Heart right ventricle (tissue), 16 donors: Measurements from ENCODE around the gene TPRX1. TPM values are rescaled to one million over a fixed set of nuclear protein-coding genes. Genes with fewer than 3 reads are reported as not detected.

Experiments
- ATAC-seq, 8 donors: fragments of 200-7000 bp; cut with Tn5 transposase; one replicate each; pipeline ENCODE4 v1.9.1; 2020; ENCODE audit warnings: mild to moderate bottlenecking in 8 of 8, moderate library complexity in 8 of 8, moderate number of reproducible peaks in 1 of 8
- DNase-seq, 2 donors: peaks; one replicate each; pipeline ENCODE4 v3.0.0-alpha.2; 2020
- H3K27ac ChIP-seq, 10 donors: fragments of 200-600 bp; sonication (generic) in 2 of 10; one replicate each; pipeline versions ENCODE4 v1.5.0 to v1.8.0; 2020 to 2022; ENCODE audit warnings: mild to moderate bottlenecking in 3 of 10
- H3K27me3 ChIP-seq, 7 donors: fragments of 200-600 bp; one replicate each; pipeline ENCODE4 v1.8.0; 2021 to 2022; ENCODE audit warnings: mild to moderate bottlenecking in 2 of 7
- H3K36me3 ChIP-seq, 9 donors: fragments of 200-600 bp; sonication (generic) in 1 of 9; one replicate each; pipeline versions ENCODE4 v1.5.0 to v1.8.0; 2020 to 2022; ENCODE audit warnings: mild to moderate bottlenecking in 2 of 9
- H3K4me1 ChIP-seq, 9 donors: fragments of 200-600 bp; sonication (generic) in 1 of 9; one replicate each; pipeline versions ENCODE4 v1.5.0 to v1.8.0; 2020 to 2022; ENCODE audit warnings: mild to moderate bottlenecking in 4 of 9
- H3K4me3 ChIP-seq, 10 donors: fragments of 200-600 bp; sonication (generic) in 2 of 10; one replicate each; pipeline versions ENCODE4 v1.5.0 to v1.8.0; 2020 to 2022; ENCODE audit warnings: mild to moderate bottlenecking in 7 of 10, moderate library complexity in 2 of 10
- H3K9me3 ChIP-seq, 11 donors: fragments of 200-600 bp in 10 of 11; sonication (generic) in 2 of 11; one replicate each; pipeline versions ENCODE4 v1.5.0 to v1.8.0; 2013 to 2022; ENCODE audit warnings: mild to moderate bottlenecking in 2 of 11, control low read depth in 1 of 11, moderate library complexity in 1 of 11
- WGBS, 2 donors: extraction: QIAGEN DNeasy Blood & Tissue Kit; methylation state at CpG; one replicate each; pipeline ENCODE4 v1.1.7; 2013; ENCODE audit warnings: inconsistent platforms in 1 of 2; 5-methylcytosine and 5-hydroxymethylcytosine counted together
- intact Hi-C, 10 donors: fragments of 100-400 bp; cut with DNase I; formaldehyde crosslinking; loops; one replicate each; pipeline versions ENCODE4 v1.11.1 to v1.14.2; 2022
- polyA plus RNA-seq, 2 donors: library from polyadenylated mRNA; stranded (reverse); fragments of 200-250 nt; gene quantifications; one replicate each; pipeline ENCODE4 v1.2.3, GENCODE V29; 2013
- total RNA-seq, 10 donors: library from RNA; stranded (reverse); fragmentation: NEBNext Ultra II Directional in 3 of 10; extraction: Animal tissue kit (Norgen Biotek cat#: 25700) in 3 of 10; gene quantifications; one replicate each; pipeline versions ENCODE4 v1.2.1 to v1.2.4, GENCODE V29; 2021 to 2023
- TF ChIP-seq, protein P1 (sequence below), 9 donors: fragments of 200-600 bp; sonication (generic) in 2 of 9; IDR thresholded peaks; one replicate each; pipeline versions ENCODE4 v1.5.0 to v1.8.0; 2021 to 2022; ENCODE audit warnings: antibody characterized with exemption in 9 of 9, mild to moderate bottlenecking in 5 of 9, moderate library complexity in 1 of 9
- donor health status: Arrhythmogenic right ventricular cardiomyopathy.
- donor health status: ischemic (EF 13 %, LVEDD 7.1; RV severe dilation, severe dysfunction).
- donor health status: healthy with polysubstance abuse.
- donor health status: DM: no; HTN: yes; CAD: no.
- donor health status: DM: no; HTN: no; CAD: no.
- donor health status: ischemic (EF 25% LVEDD 6.9; RV normal size, moderate dysfunction).
- donor health status: ischemic (EF 25% LVEDD 5.7; RV mildly dilated, moderate dysfunction).
- donor health status: healthy.
- donor health status: DM: yes; HTN: yes; CAD: no.
- donor health status: Ischemic cardiomyopathy.
- donor health status: ischemic (EF 35%, LVEDD 5.7; RV mildly dilated, moderate dysfunction).
- donor health status: nonischemic (EF 11% LVEDD 7.7; RV severe dilation, severe dysfunction).
- donor health status: DM: yes; HTN: yes; CAD: no.
- donor health status: PGD.
- donor health status: ischemic (EF 29% LVEDD 5.4; RV normal size, mild dysfunction).
- donor health status: nonischemic (EF 23%, LVEDD 6.1; RV moderate dilation, normal function).

TPRX1 gene
- total and polyA plus RNA-seq, 12 donors: not detected

DNA sequence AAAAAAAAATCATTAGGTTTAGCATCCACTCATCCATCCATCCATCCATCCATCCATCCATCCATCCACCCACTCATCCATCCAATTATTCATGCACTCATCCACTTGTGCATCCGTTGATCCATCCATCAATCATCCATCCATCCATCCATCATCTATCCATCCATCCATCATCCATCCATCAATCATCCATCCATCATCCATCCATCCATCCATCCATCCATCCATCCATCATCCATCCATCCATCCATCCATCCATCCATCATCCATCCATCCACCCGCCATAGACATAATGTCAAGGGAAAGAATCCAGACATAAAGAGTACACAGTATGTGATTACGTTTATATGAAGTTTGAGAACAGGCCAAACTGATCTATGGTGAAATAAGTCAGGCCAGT lies 34.8 kb downstream of the TPRX1 start:
- ATAC-seq (no peak), DNase-seq (no peak)
- peaks cover 0 to 17% (median 4%) of the 10 kb centered on the region in 9 donors for H3K4me1 ChIP-seq
- 92 to 93% methylated on average over 3 of the region's 3 CpGs for WGBS, 2 donors
- H3K9me3 ChIP-seq: no peaks in the 10 kb centered on the region
- TF ChIP-seq, protein P1, sequence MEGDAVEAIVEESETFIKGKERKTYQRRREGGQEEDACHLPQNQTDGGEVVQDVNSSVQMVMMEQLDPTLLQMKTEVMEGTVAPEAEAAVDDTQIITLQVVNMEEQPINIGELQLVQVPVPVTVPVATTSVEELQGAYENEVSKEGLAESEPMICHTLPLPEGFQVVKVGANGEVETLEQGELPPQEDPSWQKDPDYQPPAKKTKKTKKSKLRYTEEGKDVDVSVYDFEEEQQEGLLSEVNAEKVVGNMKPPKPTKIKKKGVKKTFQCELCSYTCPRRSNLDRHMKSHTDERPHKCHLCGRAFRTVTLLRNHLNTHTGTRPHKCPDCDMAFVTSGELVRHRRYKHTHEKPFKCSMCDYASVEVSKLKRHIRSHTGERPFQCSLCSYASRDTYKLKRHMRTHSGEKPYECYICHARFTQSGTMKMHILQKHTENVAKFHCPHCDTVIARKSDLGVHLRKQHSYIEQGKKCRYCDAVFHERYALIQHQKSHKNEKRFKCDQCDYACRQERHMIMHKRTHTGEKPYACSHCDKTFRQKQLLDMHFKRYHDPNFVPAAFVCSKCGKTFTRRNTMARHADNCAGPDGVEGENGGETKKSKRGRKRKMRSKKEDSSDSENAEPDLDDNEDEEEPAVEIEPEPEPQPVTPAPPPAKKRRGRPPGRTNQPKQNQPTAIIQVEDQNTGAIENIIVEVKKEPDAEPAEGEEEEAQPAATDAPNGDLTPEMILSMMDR (IDR thresholded peaks at IDR 0.05): no peak
- H3K4me3 ChIP-seq: no peak overlapping the region
- H3K27me3 ChIP-seq: no peaks in the 10 kb centered on the region
- H3K36me3 ChIP-seq: no peaks in the 10 kb centered on the region
- H3K27ac ChIP-seq: no peak overlapping the region
- intact Hi-C loops: loop anchor here in 3 of 10 donors (10.0 kb wide), 1 partner anchor 95 kb away; no protein-coding TSS in a partner anchor

DNA sequence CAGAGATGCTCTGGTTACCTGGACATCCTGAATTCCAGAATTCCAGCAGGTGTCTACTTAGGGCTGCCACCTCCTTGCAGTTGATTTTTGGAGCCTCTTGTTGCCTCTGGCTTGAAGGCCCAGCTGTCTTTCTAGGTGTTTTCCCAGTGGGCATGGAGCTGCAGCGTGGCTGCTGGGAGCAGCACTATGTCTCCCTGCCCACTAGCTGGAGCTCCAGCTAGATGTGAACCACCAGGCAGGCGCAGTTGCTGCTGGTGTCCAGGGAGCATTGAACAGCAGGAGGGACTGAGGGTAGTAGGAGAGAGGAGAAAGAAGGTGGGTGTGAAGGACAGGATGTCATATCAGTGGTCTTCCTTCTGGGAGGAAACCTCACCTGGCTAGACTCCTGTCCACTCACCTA lies 35.7 kb downstream of the TPRX1 start:
- peaks cover 0 to 17% (median 4%) of the 10 kb centered on the region in 9 donors for H3K4me1 ChIP-seq

DNA sequence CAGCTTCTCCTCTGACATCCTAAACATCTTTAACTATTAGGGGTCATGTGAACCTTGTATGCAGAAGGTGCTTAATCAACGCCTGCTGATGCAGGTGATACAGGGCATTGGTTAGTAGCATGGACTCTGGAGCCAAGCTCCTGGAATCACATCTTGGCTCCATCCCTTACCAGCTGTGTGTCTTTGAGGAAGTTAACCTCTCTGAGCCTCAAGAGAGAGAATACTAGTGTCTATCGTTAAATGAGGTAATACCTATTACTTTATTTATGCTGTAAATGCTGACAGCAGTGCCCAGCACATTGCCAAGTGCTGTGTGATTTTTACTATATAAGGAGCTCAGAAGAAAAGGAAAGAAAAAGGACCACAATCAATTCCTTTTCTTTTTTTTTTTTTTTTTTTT lies 37.0 kb downstream of the TPRX1 start:
- no peak for DNase-seq
- no peak for ATAC-seq
- H3K27me3 ChIP-seq: no peaks in the 10 kb centered on the region
- peaks cover 0 to 28% (median 4%) of the 10 kb centered on the region in 9 donors for H3K4me1 ChIP-seq
- WGBS, 2 donors: 42 to 88% methylated on average over 2 of the region's 2 CpGs
- no peak overlapping the region for H3K27ac ChIP-seq
- H3K9me3 ChIP-seq: no peaks in the 10 kb centered on the region
- intact Hi-C loops: loop anchor here in 5 of 10 donors (2.0 to 10.0 kb wide), 3 partner anchors 21 to 97 kb away; no protein-coding TSS in a partner anchor
- no peaks in the 10 kb centered on the region for H3K36me3 ChIP-seq
- H3K4me3 ChIP-seq: no peak overlapping the region
- TF ChIP-seq, protein P1 (IDR thresholded peaks at IDR 0.05): no peak

More for the DNA sequence above, 35.7 kb downstream of the TPRX1 start:
- whole genome bisulfite sequencing, 2 donors: 93 to 95% methylated on average over 2 of the region's 2 CpGs
- Histone ChIP-seq H3K27ac (no peak overlapping the region), H3K27me3 (no peaks in the 10 kb centered on the region), H3K36me3 (no peaks in the 10 kb centered on the region), H3K4me3 (no peak overlapping the region), H3K9me3 (no peaks in the 10 kb centered on the region)
- DNase-seq (no peak), ATAC-seq (no peak)
- TF ChIP-seq, protein P1 (IDR thresholded peaks at IDR 0.05): no peak
- intact Hi-C loops: loop anchor here in 3 of 10 donors (10.0 kb wide), 1 partner anchor 96 kb away; no protein-coding TSS in a partner anchor

DNA sequence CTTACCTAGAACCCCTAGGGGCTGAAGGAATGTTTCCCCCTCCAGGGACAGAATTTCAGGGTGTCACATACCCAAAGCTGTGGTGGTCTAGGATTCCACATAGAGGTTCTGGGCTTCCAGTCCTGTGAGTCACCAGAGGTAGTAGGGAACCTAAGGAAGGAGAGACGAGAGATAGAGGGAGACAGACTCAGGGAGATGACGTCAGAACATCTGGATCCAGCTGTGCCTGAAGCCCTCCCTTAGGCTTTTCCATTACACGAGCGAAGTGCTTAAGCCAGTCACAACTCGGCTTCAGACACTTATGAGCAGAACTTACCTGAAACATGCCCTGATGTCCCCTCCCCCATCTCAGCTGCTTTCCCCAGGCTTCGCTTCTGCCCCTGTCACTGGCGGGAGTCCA lies 37.7 kb downstream of the TPRX1 start:
- no peak overlapping the region for H3K27ac ChIP-seq
- no peak overlapping the region for H3K4me3 ChIP-seq
- no peaks in the 10 kb centered on the region for H3K36me3 ChIP-seq
- no peaks in the 10 kb centered on the region for H3K27me3 ChIP-seq
- intact Hi-C loops: loop anchor here in 8 of 10 donors (1.0 to 10.0 kb wide), 5 partner anchors 22 to 98 kb away; no protein-coding TSS in a partner anchor
- no peaks in the 10 kb centered on the region for H3K9me3 ChIP-seq
- WGBS, 2 donors: 83 to 86% methylated on average over 7 of the region's 7 CpGs
- peaks cover 0 to 28% (median 4%) of the 10 kb centered on the region in 9 donors for H3K4me1 ChIP-seq
- DNase-seq: no peak
- ATAC-seq: no peak
- TF ChIP-seq, protein P1 (IDR thresholded peaks at IDR 0.05): no peak
